ENCODE data around the gene PIGT. TPM values are rescaled to one million over a fixed set of nuclear protein-coding genes. Genes with fewer than 3 reads are reported as not detected.

The PIGT gene
- total and polyA plus RNA-seq, 2 of the 13 experiments (the other 11 are each of a cell fraction or from before 2014, with no cell fraction given), result 65.9 to 74.1 TPM

DNA sequence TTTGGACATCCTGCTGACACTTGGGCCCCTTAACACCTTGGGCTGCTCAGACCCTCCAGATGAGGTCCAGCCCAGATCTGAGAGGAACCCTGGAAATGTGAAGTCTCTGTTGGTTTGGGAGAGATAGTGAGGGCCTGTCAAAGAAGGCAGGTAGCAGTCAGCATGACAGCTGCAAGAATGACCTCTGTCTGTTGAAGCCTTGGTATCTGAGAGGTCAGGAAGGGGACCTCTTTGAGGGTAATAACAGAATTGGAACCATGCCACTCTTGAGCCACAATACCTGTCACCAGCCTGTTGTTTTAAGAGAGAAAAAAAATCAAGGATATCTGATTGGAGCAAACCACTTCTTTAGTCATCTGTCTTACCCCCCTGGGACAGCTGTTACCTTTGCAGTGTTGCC, 48.8 kb upstream of the PIGT start:
- no peak overlapping the region for H2AFZ ChIP-seq (ENCODE audit: low read length)
- in situ Hi-C loops (cut with HindIII; ENCODE audit: extremely low pct_ligation_motif_present, low pct_unique_long_range_greater_than_20kb) (no loop called here), intact Hi-C loops (cut with micrococcal nuclease; ENCODE audit: unreplicated experiment) (no loop called here)
- no peak overlapping the region for H3K9ac ChIP-seq (ENCODE audit: insufficient read depth, low read depth, low read length)
- no peaks in the 10 kb centered on the region; a peak in 1 of 5 replicates for H3K27me3 ChIP-seq (ENCODE audit: control insufficient read depth in 1 of 2, insufficient read depth in 2 of 2, low read length in 2 of 2)
- H3K36me3 ChIP-seq (replicated peaks in 1 of 2; ENCODE audit: control insufficient read depth in 1 of 2, insufficient read depth in 2 of 2, low read length in 2 of 2), result peaks cover 20 to 32% of the 10 kb centered on the region in 2 experiments
- no peaks in the 10 kb centered on the region for H3K9me3 ChIP-seq (ENCODE audit: low read length)
- no peak overlapping the region for H3K27ac ChIP-seq (ENCODE audit: extremely low read length, insufficient read depth, low read length)
- no TSS peak for BruUV-seq (replicated peaks)
- no peak for DNase-seq (ENCODE audit: low spot score)
- FAIRE-seq, result no peak
- H3K4me2 ChIP-seq (ENCODE audit: low read depth, low read length), result no peak overlapping the region
- CTCF ChIA-PET (ENCODE audit: low intra/inter-chr PET ratio, low total read pairs), result no interaction called here
- peaks cover 5% of the 10 kb centered on the region; the same call in 1 of the 2 replicates for H4K20me1 ChIP-seq (ENCODE audit: insufficient read depth, low read length)
- H3K4me1 ChIP-seq (ENCODE audit: insufficient read depth, low read length), result peaks cover 34% of the 10 kb centered on the region
- peaks cover 13% of the 10 kb centered on the region for H3K79me2 ChIP-seq (ENCODE audit: insufficient read depth, low read length)
- TF ChIP-seq NFKB2 (CRISPR knock-in tag; IDR thresholded peaks at IDR 0.05; ENCODE audit: borderline replicate concordance) (no peak), BRD4 (CRISPR knock-in tag; IDR thresholded peaks at IDR 0.05) (no peak), ZNF614 (CRISPR knock-in tag; IDR thresholded peaks at IDR 0.05; ENCODE audit: borderline replicate concordance) (no peak), MED13 (CRISPR knock-in tag; IDR thresholded peaks at IDR 0.05) (no peak), SKI (IDR thresholded peaks at IDR 0.05; ENCODE audit: partially characterized antibody) (no peak), ZNF326 (CRISPR knock-in tag; IDR thresholded peaks at IDR 0.05; ENCODE audit: borderline replicate concordance) (no peak), NR2F2 (IDR thresholded peaks at IDR 0.05; ENCODE audit: borderline replicate concordance, low read depth) (no peak), HNRNPUL1 (IDR thresholded peaks at IDR 0.05; ENCODE audit: low read depth, low read length) (no peak), MAFG (CRISPR knock-in tag; IDR thresholded peaks at IDR 0.05) (no peak), PAF1 (CRISPR knock-in tag; IDR thresholded peaks at IDR 0.05) (no peak), GLI4 (CRISPR knock-in tag; IDR thresholded peaks at IDR 0.05; ENCODE audit: borderline replicate concordance) (no peak), NBN (conservative IDR thresholded peaks at IDR 0.05) (no peak), HDAC6 (IDR thresholded peaks at IDR 0.05; ENCODE audit: low read depth, low read length) (no peak), JUND (CRISPR knock-in tag; IDR thresholded peaks at IDR 0.05) (no peak)
- TF ChIP-seq, protein P1, sequence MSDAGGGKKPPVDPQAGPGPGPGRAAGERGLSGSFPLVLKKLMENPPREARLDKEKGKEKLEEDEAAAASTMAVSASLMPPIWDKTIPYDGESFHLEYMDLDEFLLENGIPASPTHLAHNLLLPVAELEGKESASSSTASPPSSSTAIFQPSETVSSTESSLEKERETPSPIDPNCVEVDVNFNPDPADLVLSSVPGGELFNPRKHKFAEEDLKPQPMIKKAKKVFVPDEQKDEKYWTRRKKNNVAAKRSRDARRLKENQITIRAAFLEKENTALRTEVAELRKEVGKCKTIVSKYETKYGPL (CRISPR knock-in tag; IDR thresholded peaks at IDR 0.05), result no peak
- TF ChIP-seq, protein P2, sequence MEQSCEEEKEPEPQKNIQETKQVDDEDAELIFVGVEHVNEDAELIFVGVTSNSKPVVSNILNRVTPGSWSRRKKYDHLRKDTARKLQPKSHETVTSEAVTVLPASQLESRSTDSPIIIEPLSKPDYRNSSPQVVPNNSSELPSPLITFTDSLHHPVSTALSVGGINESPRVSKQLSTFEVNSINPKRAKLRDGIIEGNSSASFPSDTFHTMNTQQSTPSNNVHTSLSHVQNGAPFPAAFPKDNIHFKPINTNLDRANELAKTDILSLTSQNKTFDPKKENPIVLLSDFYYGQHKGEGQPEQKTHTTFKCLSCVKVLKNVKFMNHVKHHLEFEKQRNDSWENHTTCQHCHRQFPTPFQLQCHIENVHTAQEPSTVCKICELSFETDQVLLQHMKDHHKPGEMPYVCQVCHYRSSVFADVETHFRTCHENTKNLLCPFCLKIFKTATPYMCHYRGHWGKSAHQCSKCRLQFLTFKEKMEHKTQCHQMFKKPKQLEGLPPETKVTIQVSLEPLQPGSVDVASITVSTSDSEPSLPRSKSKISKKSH (CRISPR knock-in tag; IDR thresholded peaks at IDR 0.05; ENCODE audit: borderline replicate concordance), result no peak
- TF ChIP-seq, protein P3, sequence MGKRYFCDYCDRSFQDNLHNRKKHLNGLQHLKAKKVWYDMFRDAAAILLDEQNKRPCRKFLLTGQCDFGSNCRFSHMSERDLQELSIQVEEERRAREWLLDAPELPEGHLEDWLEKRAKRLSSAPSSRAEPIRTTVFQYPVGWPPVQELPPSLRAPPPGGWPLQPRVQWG (CRISPR knock-in tag; IDR thresholded peaks at IDR 0.05; ENCODE audit: borderline replicate concordance, low read depth), result no peak
- POLR2A ChIA-PET, result interaction anchor here (2.0 to 29.5 kb wide), 2 partner anchors 24 to 44 kb away, joined by 5 to 1422 read pairs; partner anchors contain the start of gene SDC4
- ATAC-seq, result no peak
- H3K4me3 ChIP-seq (replicated peaks in 1 of 3; ENCODE audit: insufficient read depth in 1 of 3, low read depth in 2 of 3, low read length in 3 of 3), result no peak overlapping the region

Data from HepG2 (cell line).